Esophagus mucosa (tissue), 1 donor: Measurements from ENCODE around the gene SPSB4. TPM values are rescaled to one million over a fixed set of nuclear protein-coding genes. Genes with fewer than 3 reads are reported as not detected.

Experiments
- ATAC-seq: fragments of 200-7000 bp; cut with Tn5 transposase; one replicate; pipeline ENCODE4 v1.9.1; 2020
- total RNA-seq: library from RNA; stranded (reverse); gene quantifications from one replicate; pipeline ENCODE4 v1.2.4, GENCODE V29; 2023
- donor health status: DM: yes; HTN: yes; CAD: no.

SPSB4 gene
- total RNA-seq, 1 donor from 2014 or later, result not detected

- no peak for ATAC-seq
These were observed 113.7 kb downstream of the SPSB4 start for GRCh38 chr3:141164852-141165251.

- ATAC-seq, result no peak
These were observed 116.5 kb downstream of the SPSB4 start for GRCh38 chr3:141167681-141168080.

- ATAC-seq, result no peak
These were observed 119.6 kb downstream of the SPSB4 start for GRCh38 chr3:141170678-141171295.

- no peak for ATAC-seq
These were observed 123.5 kb downstream of the SPSB4 start for GRCh38 chr3:141174674-141175073.

GRCh38 chr3:141176775-141177174 lies 125.6 kb downstream of the SPSB4 start:
- ATAC-seq, result no peak

- no peak for ATAC-seq
These were observed 126.9 kb downstream of the SPSB4 start for GRCh38 chr3:141178026-141178425.

- ATAC-seq, result no peak
These were observed 127.4 kb downstream of the SPSB4 start for GRCh38 chr3:141178551-141178950.

- no peak for ATAC-seq
These were observed 128.8 kb downstream of the SPSB4 start for GRCh38 chr3:141179983-141180382.

GRCh38 chr3:141181196-141181595 lies 130.0 kb downstream of the SPSB4 start:
- no peak for ATAC-seq

- ATAC-seq, result peak; percentile 50
These were observed 130.7 kb downstream of the SPSB4 start for GRCh38 chr3:141181819-141182218.

GRCh38 chr3:141183606-141184005 lies 132.5 kb downstream of the SPSB4 start:
- ATAC-seq, result no peak

GRCh38 chr3:141184430-141184829 lies 133.3 kb downstream of the SPSB4 start:
- no peak for ATAC-seq

- ATAC-seq, result peak; percentile 36
These were observed 140.1 kb downstream of the SPSB4 start for GRCh38 chr3:141191097-141191749.

- ATAC-seq, result peak; percentile 100
These were observed 141.2 kb downstream of the SPSB4 start for GRCh38 chr3:141192345-141192744.

- no peak for ATAC-seq
These were observed 142.1 kb downstream of the SPSB4 start for GRCh38 chr3:141193066-141193830.

Other genes starting within 250 kb of the SPSB4 start
- 17.5 TPM for gene SLC25A36, start 109.5 kb upstream of the SPSB4 start, total RNA-seq
- 1.5 TPM for gene PXYLP1, start 180.5 kb downstream of the SPSB4 start, total RNA-seq